HUES64 (cell line): ENCODE measurements around the gene UVRAG.

Source experiments
- H3K27ac ChIP-seq: 2 replicates; pipeline ENCODE4 v1.7.0; 2013; ENCODE audit warnings: low read depth, low read length, inconsistent platforms
- H3K27me3 ChIP-seq: 2 replicates; pipeline ENCODE4 v1.6.1; 2013; ENCODE audit warnings: mild to moderate bottlenecking, low read length; ENCODE audit not compliant: insufficient read depth
- H3K36me3 ChIP-seq: 2 replicates; pipeline ENCODE4 v1.6.1; 2013; ENCODE audit warnings: mild to moderate bottlenecking, low read length; ENCODE audit not compliant: insufficient read depth
- H3K4me1 ChIP-seq: 2 replicates; pipeline ENCODE4 v1.6.1; 2013; ENCODE audit warnings: mild to moderate bottlenecking, low read length, moderate library complexity; ENCODE audit not compliant: insufficient read depth
- H3K4me3 ChIP-seq: 2 replicates; pipeline ENCODE4 v1.5.1; 2013; ENCODE audit warnings: mild to moderate bottlenecking, low read length, moderate library complexity
- H3K9ac ChIP-seq: 2 replicates; pipeline ENCODE4 v1.6.1; 2013; ENCODE audit warnings: mild to moderate bottlenecking, low read depth, low read length
- H3K9me3 ChIP-seq: 2 replicates; pipeline ENCODE4 v1.6.1; 2013; ENCODE audit warnings: low read depth, low read length; ENCODE audit not compliant: insufficient read depth
- WGBS: fragments of 150-250, 120-280 bp; methylation state at CpG from one replicate; pipeline ENCODE4 v1.1.7; 2013; ENCODE audit warnings: missing lambda C conversion rate; 5-methylcytosine and 5-hydroxymethylcytosine counted together

UVRAG gene

DNA sequence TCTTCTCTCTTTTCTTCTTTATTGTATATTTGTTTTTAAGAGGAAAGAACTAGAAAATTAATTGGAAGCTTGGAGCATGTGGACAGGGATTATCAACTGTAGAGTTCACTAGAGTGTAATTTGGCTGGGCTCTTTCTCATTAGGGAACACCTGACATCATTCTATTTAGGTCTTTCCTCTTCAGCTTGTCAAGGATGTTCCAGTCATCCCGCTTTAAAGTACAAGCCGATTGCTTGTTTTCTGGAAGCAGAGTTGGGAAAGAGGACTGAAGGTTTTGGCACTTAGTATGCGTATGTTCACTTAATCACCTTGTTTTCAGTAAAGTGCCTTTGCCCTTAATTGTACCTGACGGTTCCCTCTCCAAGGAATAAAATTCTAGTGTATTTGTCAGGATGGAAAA, 279.7 kb downstream of the UVRAG start:
- Histone ChIP-seq H3K27me3 (no peaks in the 10 kb centered on the region), H3K4me3 (no peak overlapping the region), H3K9ac (no peak overlapping the region), H3K36me3 (no peaks in the 10 kb centered on the region), H3K27ac (no peak overlapping the region), H3K4me1 (no peaks in the 10 kb centered on the region), H3K9me3 (no peaks in the 10 kb centered on the region)
- 94% methylated on average over 4 of the region's 4 CpGs for WGBS

DNA sequence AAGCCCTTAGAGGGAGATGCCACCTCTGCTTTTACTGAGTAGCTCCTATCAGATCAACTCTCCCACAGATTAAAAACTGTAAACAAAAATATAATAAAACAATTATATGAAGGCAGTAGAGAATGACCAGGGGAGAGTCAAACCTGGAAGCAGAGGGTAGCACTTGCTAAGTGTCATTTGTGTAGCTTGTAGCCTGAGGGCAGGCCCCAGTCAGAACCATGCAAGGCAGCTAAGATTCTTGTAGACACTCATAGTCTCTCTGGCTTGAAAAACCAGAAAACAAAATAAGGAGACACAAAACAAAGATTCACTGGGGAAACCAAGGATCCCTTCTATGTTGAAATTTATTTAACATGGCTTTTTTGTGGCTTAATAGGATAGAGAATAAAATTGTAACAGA, 280.9 kb downstream of the UVRAG start:
- no peak overlapping the region for H3K27ac ChIP-seq

DNA sequence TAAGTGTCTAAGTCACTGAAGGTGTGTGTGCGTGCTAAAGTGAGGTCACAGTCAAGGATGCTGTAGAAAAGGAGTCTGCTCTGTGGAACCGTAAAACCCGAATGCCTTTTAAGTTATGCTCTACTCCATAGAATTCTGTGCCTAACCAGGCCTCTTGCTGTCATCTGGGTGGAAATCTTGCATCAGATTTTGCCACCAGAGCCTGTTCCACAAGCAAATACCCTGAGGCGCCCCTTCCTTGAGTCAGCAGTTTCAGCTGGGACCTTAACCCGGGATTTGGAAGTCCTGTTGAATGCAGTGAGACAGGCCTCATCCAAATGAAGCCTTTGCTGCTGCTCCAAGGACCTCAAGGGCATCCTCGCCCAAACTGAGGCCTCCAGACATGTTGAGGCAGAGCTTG, 281.5 kb downstream of the UVRAG start:
- no peaks in the 10 kb centered on the region for H3K36me3 ChIP-seq
- WGBS: 96% methylated on average over 6 of the region's 6 CpGs
- H3K27ac ChIP-seq: no peak overlapping the region
- no peak overlapping the region for H3K4me3 ChIP-seq
- no peaks in the 10 kb centered on the region for H3K4me1 ChIP-seq
- H3K9me3 ChIP-seq: no peaks in the 10 kb centered on the region
- H3K27me3 ChIP-seq: no peaks in the 10 kb centered on the region
- H3K9ac ChIP-seq: no peak overlapping the region

More for the DNA sequence above, 280.9 kb downstream of the UVRAG start:
- H3K9ac ChIP-seq: no peak overlapping the region
- no peaks in the 10 kb centered on the region for H3K27me3 ChIP-seq
- no peaks in the 10 kb centered on the region for H3K9me3 ChIP-seq
- H3K4me3 ChIP-seq: no peak overlapping the region
- H3K36me3 ChIP-seq: no peaks in the 10 kb centered on the region
- H3K4me1 ChIP-seq: no peaks in the 10 kb centered on the region

DNA sequence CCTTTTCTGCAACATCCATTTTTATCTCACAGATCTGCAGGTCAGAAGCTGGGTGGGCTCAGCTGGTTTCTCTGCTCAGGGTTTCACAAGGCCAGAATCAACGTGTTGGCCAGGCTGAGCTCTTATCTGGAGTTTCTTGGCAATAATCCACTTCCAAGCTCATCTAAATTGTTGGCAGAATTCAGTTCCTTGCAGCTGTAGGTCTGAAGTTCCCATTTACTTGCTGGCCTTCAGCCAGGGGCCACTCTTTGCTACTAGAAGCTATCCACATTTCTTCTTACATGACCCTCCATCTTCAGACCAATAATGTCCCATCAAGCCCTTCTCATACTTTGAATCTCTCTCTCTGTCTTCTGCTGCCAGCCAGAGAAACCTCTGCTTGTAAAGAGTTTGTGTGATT, 287.8 kb downstream of the UVRAG start:
- Histone ChIP-seq H3K27me3 (no peaks in the 10 kb centered on the region), H3K36me3 (no peaks in the 10 kb centered on the region), H3K9me3 (no peaks in the 10 kb centered on the region), H3K9ac (no peak overlapping the region), H3K4me1 (no peaks in the 10 kb centered on the region), H3K4me3 (no peak overlapping the region), H3K27ac (no peak overlapping the region)
- whole genome bisulfite sequencing: 88% methylated on average over 1 of the region's 1 CpG

DNA sequence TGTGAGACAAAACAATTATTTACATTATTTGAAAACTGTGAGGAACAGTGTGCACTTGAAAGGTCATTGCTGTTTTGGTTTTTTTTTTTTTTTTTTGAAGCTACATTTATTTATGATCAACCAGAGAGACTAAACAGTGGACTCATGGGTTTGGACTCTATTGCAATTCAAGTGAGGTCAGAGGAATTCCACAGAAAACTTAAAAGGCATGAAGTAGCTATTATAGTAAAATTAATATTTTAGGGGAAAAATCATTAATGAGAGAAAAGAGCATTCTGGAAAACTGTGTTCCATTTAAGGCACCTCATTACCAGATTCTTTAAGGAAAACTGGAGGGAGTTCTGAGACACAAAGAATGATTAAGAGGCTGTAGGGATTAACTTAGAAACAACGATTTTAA, 288.4 kb downstream of the UVRAG start:
- 100% methylated on average over 1 of the region's 1 CpG for WGBS

DNA sequence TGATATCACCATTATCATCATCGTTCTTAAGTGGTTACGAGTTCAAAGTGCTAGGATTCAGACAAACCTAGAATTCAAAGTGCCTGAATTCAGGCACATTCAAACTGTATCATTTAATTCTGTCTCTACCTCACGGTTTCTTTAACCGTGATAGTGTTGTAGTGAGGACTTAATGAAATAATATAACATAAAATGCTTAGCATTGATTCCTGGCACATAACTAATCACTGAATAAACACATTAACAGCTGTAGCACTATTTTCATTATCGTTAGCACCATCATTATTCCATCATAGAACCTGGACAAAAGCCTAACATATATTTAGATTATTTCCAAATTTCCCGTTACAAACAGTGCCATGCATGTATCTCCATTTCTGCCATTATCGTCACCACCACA, 289.3 kb downstream of the UVRAG start:
- Histone ChIP-seq H3K9ac (no peak overlapping the region), H3K36me3 (no peaks in the 10 kb centered on the region), H3K4me1 (no peaks in the 10 kb centered on the region), H3K9me3 (no peaks in the 10 kb centered on the region), H3K27me3 (no peaks in the 10 kb centered on the region), H3K27ac (no peak overlapping the region), H3K4me3 (no peak overlapping the region)
- WGBS: 98% methylated on average over 5 of the region's 7 CpGs

More for the DNA sequence above, 288.4 kb downstream of the UVRAG start:
- no peaks in the 10 kb centered on the region for H3K4me1 ChIP-seq
- no peak overlapping the region for H3K9ac ChIP-seq
- H3K9me3 ChIP-seq: no peaks in the 10 kb centered on the region
- no peaks in the 10 kb centered on the region for H3K27me3 ChIP-seq
- no peak overlapping the region for H3K4me3 ChIP-seq
- no peak overlapping the region for H3K27ac ChIP-seq
- H3K36me3 ChIP-seq: no peaks in the 10 kb centered on the region

DNA sequence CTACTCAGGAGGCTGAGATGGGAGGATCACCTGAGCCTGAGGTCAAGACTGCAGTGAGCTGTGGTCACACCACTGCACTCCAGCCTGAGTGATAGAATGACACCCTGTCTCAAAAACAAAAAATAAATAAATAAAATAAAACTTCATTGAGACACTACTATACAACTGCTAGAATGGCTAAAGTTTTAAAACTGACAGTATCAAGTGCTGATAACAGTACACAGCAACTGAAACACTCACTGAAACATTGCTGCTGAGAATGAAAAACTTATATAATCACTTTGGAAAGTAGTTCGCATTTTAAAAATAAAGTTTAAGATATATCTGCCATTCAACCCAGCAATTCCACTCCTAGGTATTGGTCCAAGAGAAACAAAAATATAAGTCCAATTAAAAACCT, 290.6 kb downstream of the UVRAG start:
- no peaks in the 10 kb centered on the region for H3K27me3 ChIP-seq
- H3K4me1 ChIP-seq: no peaks in the 10 kb centered on the region
- H3K9ac ChIP-seq: no peak overlapping the region
- no peak overlapping the region for H3K4me3 ChIP-seq
- 91% methylated on average over 1 of the region's 1 CpG for WGBS
- no peaks in the 10 kb centered on the region for H3K36me3 ChIP-seq
- no peak overlapping the region for H3K27ac ChIP-seq
- no peaks in the 10 kb centered on the region for H3K9me3 ChIP-seq

DNA sequence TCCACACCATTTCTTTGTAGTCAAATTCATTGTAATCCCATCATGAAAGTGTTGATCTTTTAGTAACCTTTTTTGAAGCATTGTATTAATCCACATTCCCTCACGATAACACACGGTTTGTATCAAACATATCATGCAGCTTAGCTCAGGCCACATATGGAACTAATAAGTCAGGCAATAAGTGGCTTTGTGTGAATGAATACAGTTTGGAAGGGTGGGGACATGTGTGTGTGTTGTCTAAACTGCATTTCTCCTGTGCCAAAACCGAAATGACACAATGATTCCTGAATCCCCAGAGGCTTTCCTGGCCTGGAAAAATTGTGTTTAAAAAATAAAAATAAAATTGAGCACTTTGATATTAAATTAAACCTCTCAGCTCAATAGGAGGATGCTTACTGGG, 293.0 kb downstream of the UVRAG start:
- no peak overlapping the region for H3K27ac ChIP-seq
- H3K9ac ChIP-seq: no peak overlapping the region
- H3K4me1 ChIP-seq: no peaks in the 10 kb centered on the region
- H3K9me3 ChIP-seq: no peaks in the 10 kb centered on the region
- H3K4me3 ChIP-seq: no peak overlapping the region
- WGBS: 100% methylated on average over 3 of the region's 3 CpGs
- no peaks in the 10 kb centered on the region for H3K27me3 ChIP-seq
- H3K36me3 ChIP-seq: no peaks in the 10 kb centered on the region

DNA sequence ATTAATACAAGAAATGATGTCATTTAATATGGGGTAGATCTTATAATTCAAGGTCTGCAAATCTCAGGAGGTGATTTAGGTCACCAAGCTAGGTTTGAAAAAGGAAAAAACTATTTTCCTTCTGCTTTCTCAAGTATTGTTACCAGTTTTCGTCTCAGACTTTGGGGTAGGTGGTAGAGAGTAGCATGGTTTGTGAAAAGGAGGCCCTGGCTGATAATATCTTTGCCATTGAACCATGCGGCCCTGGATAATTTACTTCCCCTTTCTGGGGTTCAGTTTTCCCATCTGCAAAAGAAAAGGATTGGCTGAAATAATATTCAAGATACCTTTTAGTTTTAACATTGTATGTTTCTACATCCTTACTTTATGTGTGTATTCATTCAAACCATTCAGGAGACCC, 299.2 kb downstream of the UVRAG start:
- no peak overlapping the region for H3K4me3 ChIP-seq
- WGBS: 93% methylated on average over 2 of the region's 2 CpGs
- H3K27ac ChIP-seq: no peak overlapping the region
- H3K4me1 ChIP-seq: 0 out of 2 replicates have a peak, but pooled peaks cover under 1% of the 10 kb centered on the region
- no peak overlapping the region for H3K9ac ChIP-seq
- H3K36me3 ChIP-seq: no peaks in the 10 kb centered on the region
- H3K9me3 ChIP-seq: no peaks in the 10 kb centered on the region
- H3K27me3 ChIP-seq: no peaks in the 10 kb centered on the region

DNA sequence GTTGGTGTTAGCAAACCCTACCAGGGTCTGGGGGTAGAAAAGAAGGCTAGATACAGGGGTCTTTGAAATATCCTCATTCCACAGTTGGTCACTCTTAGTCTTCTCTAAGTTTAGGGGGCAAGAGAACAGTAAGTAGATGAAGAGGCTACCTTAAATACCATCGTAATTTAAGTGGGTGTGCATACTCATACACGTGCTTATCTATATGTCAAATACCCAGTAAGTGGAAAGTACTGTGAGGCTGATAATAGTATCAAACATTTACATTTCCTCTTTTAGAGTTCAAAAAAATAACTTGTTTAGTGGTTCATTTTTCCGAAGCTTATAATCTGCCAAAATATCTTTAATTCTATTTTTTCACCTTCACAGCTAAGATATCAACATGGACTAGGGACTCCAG, 300.5 kb downstream of the UVRAG start:
- Histone ChIP-seq H3K4me3 (no peak overlapping the region), H3K9ac (no peak overlapping the region), H3K4me1 (peaks cover 13% of the 10 kb centered on the region), H3K27ac (no peak overlapping the region), H3K9me3 (no peaks in the 10 kb centered on the region), H3K36me3 (no peaks in the 10 kb centered on the region), H3K27me3 (no peaks in the 10 kb centered on the region)
- WGBS: 94% methylated on average over 3 of the region's 3 CpGs

DNA sequence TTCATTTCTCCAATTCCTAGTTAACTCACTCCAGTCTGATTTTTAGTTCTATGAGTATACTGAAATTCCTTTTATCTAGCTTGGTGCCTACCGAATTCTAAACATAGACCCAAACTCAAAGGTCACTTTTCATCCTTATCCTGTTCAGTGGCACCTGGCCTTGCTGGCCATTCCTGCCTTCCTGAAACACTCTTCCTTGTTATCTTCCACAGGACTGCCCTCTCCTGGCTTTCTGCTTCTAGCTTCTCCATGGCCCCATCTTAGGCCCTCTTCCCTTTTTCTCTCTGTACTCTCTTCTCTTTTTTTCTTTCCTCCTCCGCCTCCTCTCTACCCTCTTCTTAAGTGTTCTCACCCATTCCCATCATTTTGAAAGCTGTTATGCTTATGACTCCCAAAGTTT, 304.0 kb downstream of the UVRAG start:
- Histone ChIP-seq H3K4me1 (peaks cover 33% of the 10 kb centered on the region), H3K9ac (no peak overlapping the region), H3K27me3 (no peaks in the 10 kb centered on the region), H3K27ac (no peak overlapping the region), H3K4me3 (no peak overlapping the region), H3K9me3 (no peaks in the 10 kb centered on the region), H3K36me3 (no peaks in the 10 kb centered on the region)
- WGBS: 90% methylated on average over 2 of the region's 2 CpGs

DNA sequence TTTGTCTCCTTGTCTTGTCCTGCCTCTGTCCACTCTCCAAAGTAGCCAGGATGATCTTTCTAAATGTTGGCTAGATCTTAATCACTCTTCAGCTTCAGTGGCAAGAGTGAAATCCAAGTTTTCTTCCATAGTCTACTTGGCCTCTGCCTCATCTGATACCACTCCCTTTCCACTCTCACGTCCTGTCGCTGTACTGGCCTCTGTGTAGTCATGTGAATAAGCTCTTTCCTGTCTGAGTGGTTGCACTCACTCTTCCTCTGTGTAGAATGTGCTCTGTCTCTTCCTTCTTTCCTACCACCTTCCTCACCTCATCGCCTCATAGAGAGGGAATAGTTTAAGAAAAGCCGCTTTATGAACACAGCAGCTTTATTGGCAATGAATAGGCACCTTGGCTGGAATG, 304.8 kb downstream of the UVRAG start:
- 85% methylated on average over 4 of the region's 4 CpGs for WGBS

More for the DNA sequence above, 304.8 kb downstream of the UVRAG start:
- no peak overlapping the region for H3K4me3 ChIP-seq
- H3K9me3 ChIP-seq: no peaks in the 10 kb centered on the region
- no peaks in the 10 kb centered on the region for H3K27me3 ChIP-seq
- H3K36me3 ChIP-seq: no peaks in the 10 kb centered on the region
- peaks cover 33% of the 10 kb centered on the region for H3K4me1 ChIP-seq
- H3K27ac ChIP-seq: no peak overlapping the region
- no peak overlapping the region for H3K9ac ChIP-seq
